Measurements from ENCODE around the gene ATP6V1F. TPM values are rescaled to one million over a fixed set of nuclear protein-coding genes. Genes with fewer than 3 reads are reported as not detected.

The ATP6V1F gene
- 85.5 and 156 TPM in 2 replicates for total RNA-seq

GRCh38 chr7:128862571-128863432 is at the start of gene ATP6V1F:
TSS of gene ATP6V1F (plus strand) at chr7:128862856. CDS start at chr7:128862905, 49 bp downstream.

GRCh38 chr7:128830231-128831177 is 32.2 kb upstream of the ATP6V1F start, which contains the start of gene FLNC:
TSS of gene FLNC (plus strand) at chr7:128830406. CDS start at chr7:128830638, 232 bp downstream.

GRCh38 chr7:128910569-128910945 is 47.9 kb downstream of the ATP6V1F start, which contains the start of gene KCP:
TSS of gene KCP (minus strand) at chr7:128910709. CDS start at chr7:128910676, 33 bp downstream.

Other genes starting within 250 kb of the ATP6V1F start
- gene GARIN1A, start 190.6 kb upstream of the ATP6V1F start, total RNA-seq: 1.5 TPM in 2 replicates
- gene CALU, start 123.5 kb upstream of the ATP6V1F start, total RNA-seq: 765 and 1,135 TPM in 2 replicates
- gene OPN1SW, start 87.1 kb upstream of the ATP6V1F start, total RNA-seq: not detected in 2 replicates
- 11.1 and 15.6 TPM in 2 replicates for gene CCDC136, start 70.9 kb upstream of the ATP6V1F start, total RNA-seq
- gene FLNC, start 32.5 kb upstream of the ATP6V1F start, total RNA-seq: 265 and 462 TPM in 2 replicates
- under 0.01 and 0.66 TPM in 2 replicates for gene KCP, start 47.9 kb downstream of the ATP6V1F start, total RNA-seq
- gene IRF5, start 75.1 kb downstream of the ATP6V1F start, total RNA-seq: 0.83 TPM in 1 of 2 replicates, not detected in the other
- 73.6 and 77.1 TPM in 2 replicates for gene TNPO3, start 192.3 kb downstream of the ATP6V1F start, total RNA-seq